Heart left ventricle (tissue), 16 donors: ENCODE results near the gene CDCA4. TPM values are rescaled to one million over a fixed set of nuclear protein-coding genes. Genes with fewer than 3 reads are reported as not detected.
A peak's percentile ranks its signal among the peaks of the same experiment; 100 is the strongest.

Experiments
- ATAC-seq, 4 donors: fragments of 200-7000 bp; cut with Tn5 transposase; one replicate each; pipeline ENCODE4 v1.9.1; 2020 to 2022; ENCODE audit warnings: moderate library complexity in 4 of 4, mild to moderate bottlenecking in 3 of 4, moderate number of reproducible peaks in 1 of 4
- DNase-seq, 5 donors: peaks; one replicate each; pipeline ENCODE4 v3.0.0-alpha.2; 2020
- H3K27ac ChIP-seq, 12 donors: fragments of 200-600 bp; sonication (generic) in 4 of 12; one replicate each; pipeline versions ENCODE4 v1.5.0 to v1.8.0; 2016 to 2022; ENCODE audit warnings: mild to moderate bottlenecking in 2 of 12
- H3K27me3 ChIP-seq, 9 donors: fragments of 200-600 bp; sonication (generic) in 2 of 9; one replicate each; pipeline versions ENCODE4 v1.5.1 to v1.8.0; 2016 to 2022; ENCODE audit warnings: mild to moderate bottlenecking in 3 of 9
- H3K36me3 ChIP-seq, 9 donors: fragments of 200-600 bp; sonication (generic) in 2 of 9; one replicate each; pipeline versions ENCODE4 v1.5.0 to v1.8.0; 2018 to 2022; ENCODE audit warnings: mild to moderate bottlenecking in 2 of 9
- H3K4me1 ChIP-seq, 12 donors: fragments of 200-600 bp; sonication (generic) in 4 of 12; one replicate each; pipeline versions ENCODE4 v1.5.0 to v1.8.0; 2016 to 2022; ENCODE audit warnings: mild to moderate bottlenecking in 3 of 12
- H3K4me3 ChIP-seq, 12 donors: fragments of 200-600 bp; sonication (generic) in 4 of 12; one replicate each; pipeline versions ENCODE4 v1.5.0 to v1.8.0; 2017 to 2022; ENCODE audit warnings: mild to moderate bottlenecking in 9 of 12, moderate library complexity in 4 of 12
- H3K9me3 ChIP-seq, 12 donors: fragments of 200-600 bp; sonication (generic) in 4 of 12; one replicate each; pipeline versions ENCODE4 v1.5.0 to v1.8.0; 2016 to 2022; ENCODE audit warnings: mild to moderate bottlenecking in 1 of 12
- CTCF ChIP-seq, 12 donors: fragments of 200-600 bp; sonication (generic) in 4 of 12; IDR thresholded peaks; one replicate each; pipeline versions ENCODE4 v1.5.0 to v1.8.0; 2018 to 2022; ENCODE audit warnings: antibody characterized with exemption in 12 of 12, mild to moderate bottlenecking in 5 of 12
- POLR2A ChIP-seq, 2 donors: fragments of 450-650 bp; IDR thresholded peaks; one replicate each; pipeline ENCODE4 v1.6.1; 2017; ENCODE audit warnings: antibody characterized with exemption in 2 of 2, mild to moderate bottlenecking in 2 of 2, moderate library complexity in 2 of 2
- WGBS, 4 donors: extraction: QIAGEN DNeasy Blood & Tissue Kit in 2 of 4; methylation state at CpG; one replicate each; pipeline versions ENCODE4 v1.1.5 to v1.1.7; 2013 to 2018; 5-methylcytosine and 5-hydroxymethylcytosine counted together
- intact Hi-C, 10 donors: fragments of 100-400 bp; cut with DNase I; formaldehyde crosslinking; loops; one replicate each; pipeline versions ENCODE4 v1.11.1 to v1.14.2; 2022
- polyA plus RNA-seq, 2 donors: library from polyadenylated mRNA; stranded (reverse); fragments of 200-250 nt; gene quantifications; one replicate each; pipeline ENCODE4 v1.2.3, GENCODE V29; 2013
- total RNA-seq, 9 donors: library from RNA; depleted of rRNA in 2 of 9; stranded (reverse); fragments of >200 nt in 2 of 9; fragmentation: NEBNext Ultra II Directional in 3 of 9; extraction: Animal tissue kit (Norgen Biotek cat#: 25700) in 3 of 9; gene quantifications; one replicate each; pipeline versions ENCODE4 v1.1.0 to v1.2.4, GENCODE V29; 2016 to 2023
- donor health status: ischemic (EF 13 %, LVEDD 7.1; RV severe dilation, severe dysfunction).
- donor health status: healthy with polysubstance abuse.
- donor health status: DM: no; HTN: yes; CAD: no.
- donor health status: DM: no; HTN: no; CAD: no.
- donor health status: ischemic (EF 25% LVEDD 6.9; RV normal size, moderate dysfunction).
- donor health status: ischemic (EF 25% LVEDD 5.7; RV mildly dilated, moderate dysfunction).
- donor health status: healthy.
- donor health status: DM: yes; HTN: yes; CAD: no.
- donor health status: ischemic (EF 35%, LVEDD 5.7; RV mildly dilated, moderate dysfunction).
- donor health status: nonischemic (EF 11% LVEDD 7.7; RV severe dilation, severe dysfunction).
- donor health status: DM: yes; HTN: yes; CAD: no.
- donor health status: PGD.
- donor health status: ischemic (EF 29% LVEDD 5.4; RV normal size, mild dysfunction).
- donor health status: nonischemic (EF 23%, LVEDD 6.1; RV moderate dilation, normal function).

CDCA4 gene
- total and polyA plus RNA-seq, 11 donors = 1.4 to 6.0 (median 2.4) TPM

- ATAC-seq = no peak
- Histone ChIP-seq H3K4me3 (no peak overlapping the region), H3K36me3 (no peaks in the 10 kb centered on the region), H3K27ac (peak overlapping the region in 1 of 12 donors; percentile 77), H3K4me1 (peaks cover 0 to 61% (median 0%) of the 10 kb centered on the region in 12 donors), H3K9me3 (no peaks in the 10 kb centered on the region), H3K27me3 (peaks cover 0 to 11% (median 2%) of the 10 kb centered on the region in 9 donors)
- 69 to 81% (median 80%) methylated on average over 13 of the region's 13 CpGs for WGBS, 4 donors
- intact Hi-C loops = no loop called here
- no peak for TF ChIP-seq CTCF (IDR thresholded peaks at IDR 0.05)
- TF ChIP-seq POLR2A (IDR thresholded peaks at IDR 0.05) = no peak
- DNase-seq = no peak
These were observed 47.9 kb upstream of the CDCA4 start for GRCh38 chr14:105068818-105069217.

- Histone ChIP-seq H3K27ac (no peak overlapping the region), H3K4me3 (no peak overlapping the region), H3K27me3 (peaks cover 0 to 9% (median 0%) of the 10 kb centered on the region in 9 donors), H3K9me3 (no peaks in the 10 kb centered on the region), H3K4me1 (peaks cover 0 to 68% (median 6%) of the 10 kb centered on the region in 12 donors), H3K36me3 (no peaks in the 10 kb centered on the region)
- intact Hi-C loops = no loop called here
- WGBS, 4 donors = 95 to 99% (median 98%) methylated on average over 12 of the region's 12 CpGs
- DNase-seq = no peak
- TF ChIP-seq POLR2A (IDR thresholded peaks at IDR 0.05) (no peak), CTCF (IDR thresholded peaks at IDR 0.05) (no peak)
- no peak for ATAC-seq
These were observed 47.1 kb upstream of the CDCA4 start for GRCh38 chr14:105067969-105068301.

- ATAC-seq (no peak), DNase-seq (peak in 1 of 5 donors; percentile 61)
- Histone ChIP-seq H3K27ac (peak overlapping the region in 1 of 12 donors; percentile 95), H3K9me3 (no peaks in the 10 kb centered on the region), H3K4me1 (peaks cover 0 to 74% (median 7%) of the 10 kb centered on the region in 12 donors), H3K27me3 (peaks cover 0 to 5% (median 0%) of the 10 kb centered on the region in 9 donors), H3K4me3 (no peak overlapping the region), H3K36me3 (no peaks in the 10 kb centered on the region)
- WGBS, 4 donors = 58 to 80% (median 66%) methylated on average over 13 to 18 of the region's 18 CpGs
- TF ChIP-seq CTCF (IDR thresholded peaks at IDR 0.05) = no peak
- no peak for TF ChIP-seq POLR2A (IDR thresholded peaks at IDR 0.05)
- intact Hi-C loops = no loop called here
These were observed 46.5 kb upstream of the CDCA4 start for GRCh38 chr14:105067140-105067968.

GRCh38 chr14:105066240-105067071 lies 45.6 kb upstream of the CDCA4 start:
- Histone ChIP-seq H3K27me3 (peaks cover 0 to 4% (median 0%) of the 10 kb centered on the region in 9 donors), H3K27ac (peak overlapping the region in 3 of 12 donors; percentile 29 to 95 (median 43))
- 88 to 95% (median 90%) methylated on average over 18 to 28 of the region's 28 CpGs for WGBS, 4 donors

More at GRCh38 chr14:105066240-105067071, 45.6 kb upstream of the CDCA4 start:
- intact Hi-C loops = no loop called here
- H3K4me1 ChIP-seq = peaks cover 0 to 83% (median 14%) of the 10 kb centered on the region in 12 donors
- DNase-seq (peak in 1 of 5 donors; percentile 53), ATAC-seq (no peak)
- H3K36me3 ChIP-seq = no peaks in the 10 kb centered on the region
- H3K4me3 ChIP-seq = peak overlapping the region in 1 of 12 donors; percentile 64
- no peaks in the 10 kb centered on the region for H3K9me3 ChIP-seq
- TF ChIP-seq POLR2A (IDR thresholded peaks at IDR 0.05) = no peak
- TF ChIP-seq CTCF (IDR thresholded peaks at IDR 0.05) = no peak
